ENCODE measurements around the gene AGK. TPM values are rescaled to one million over a fixed set of nuclear protein-coding genes. Genes with fewer than 3 reads are reported as not detected.
A peak's percentile ranks its signal among the peaks of the same experiment; 100 is the strongest.

The AGK gene
- total RNA-seq, 1 donor from 2014 or later: 19.8 TPM

DNA sequence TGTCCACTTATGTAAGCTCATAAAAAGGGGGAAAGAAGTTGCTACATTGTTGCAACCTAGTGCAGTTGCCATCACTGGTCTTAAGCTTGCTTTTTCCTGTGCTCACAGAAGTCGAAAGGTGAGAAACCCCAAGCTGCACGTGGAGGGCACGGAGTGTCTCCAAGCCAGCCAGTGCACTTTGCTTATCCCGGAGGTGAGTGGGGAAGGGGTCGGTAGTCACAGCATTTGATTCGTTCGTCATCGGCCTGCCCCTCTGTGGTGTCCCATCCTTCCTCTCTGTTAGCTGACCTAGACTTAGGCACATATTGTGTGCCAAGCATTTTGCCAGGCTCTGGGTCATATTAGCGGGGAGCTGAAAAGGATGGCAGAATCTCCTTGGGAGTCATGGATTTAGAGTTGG lies 100.2 kb downstream of the AGK start:
- intact Hi-C loops (cut with DNase I): no loop called here
- ATAC-seq: no peak
- no peak for DNase-seq

DNA sequence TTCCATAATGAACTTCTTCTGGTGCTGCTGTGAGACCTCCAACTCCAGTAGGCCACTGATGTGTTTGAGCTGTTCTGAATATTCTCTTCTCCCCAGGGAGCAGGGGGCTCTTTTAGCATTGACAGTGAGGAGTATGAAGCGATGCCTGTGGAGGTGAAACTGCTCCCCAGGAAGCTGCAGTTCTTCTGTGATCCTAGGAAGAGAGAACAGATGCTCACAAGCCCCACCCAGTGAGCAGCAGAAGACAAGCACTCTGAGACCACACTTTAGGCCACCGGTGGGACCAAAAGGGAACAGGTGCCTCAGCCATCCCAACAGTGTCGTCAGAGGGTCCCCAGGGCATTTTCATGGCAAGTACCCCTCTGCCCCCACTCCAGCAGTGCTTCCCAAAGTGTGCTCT lies 101.5 kb downstream of the AGK start:
- Histone ChIP-seq H3K27ac (no peak overlapping the region), H3K27me3 (ENCODE audit: low read depth) (no peaks in the 10 kb centered on the region), H3K4me3 (no peak overlapping the region), H3K9me3 (no peaks in the 10 kb centered on the region), H3K36me3 (peaks cover 37% of the 10 kb centered on the region), H3K4me1 (peaks cover 5% of the 10 kb centered on the region)
- ATAC-seq (no peak), DNase-seq (no peak)
- TF ChIP-seq, protein P1, sequence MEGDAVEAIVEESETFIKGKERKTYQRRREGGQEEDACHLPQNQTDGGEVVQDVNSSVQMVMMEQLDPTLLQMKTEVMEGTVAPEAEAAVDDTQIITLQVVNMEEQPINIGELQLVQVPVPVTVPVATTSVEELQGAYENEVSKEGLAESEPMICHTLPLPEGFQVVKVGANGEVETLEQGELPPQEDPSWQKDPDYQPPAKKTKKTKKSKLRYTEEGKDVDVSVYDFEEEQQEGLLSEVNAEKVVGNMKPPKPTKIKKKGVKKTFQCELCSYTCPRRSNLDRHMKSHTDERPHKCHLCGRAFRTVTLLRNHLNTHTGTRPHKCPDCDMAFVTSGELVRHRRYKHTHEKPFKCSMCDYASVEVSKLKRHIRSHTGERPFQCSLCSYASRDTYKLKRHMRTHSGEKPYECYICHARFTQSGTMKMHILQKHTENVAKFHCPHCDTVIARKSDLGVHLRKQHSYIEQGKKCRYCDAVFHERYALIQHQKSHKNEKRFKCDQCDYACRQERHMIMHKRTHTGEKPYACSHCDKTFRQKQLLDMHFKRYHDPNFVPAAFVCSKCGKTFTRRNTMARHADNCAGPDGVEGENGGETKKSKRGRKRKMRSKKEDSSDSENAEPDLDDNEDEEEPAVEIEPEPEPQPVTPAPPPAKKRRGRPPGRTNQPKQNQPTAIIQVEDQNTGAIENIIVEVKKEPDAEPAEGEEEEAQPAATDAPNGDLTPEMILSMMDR (IDR thresholded peaks at IDR 0.05): no peak
- intact Hi-C loops (cut with DNase I): no loop called here

More for the DNA sequence above, 100.2 kb downstream of the AGK start:
- Histone ChIP-seq H3K27ac (no peak overlapping the region), H3K4me3 (no peak overlapping the region), H3K4me1 (peaks cover 5% of the 10 kb centered on the region), H3K27me3 (ENCODE audit: low read depth) (no peaks in the 10 kb centered on the region), H3K36me3 (peaks cover 35% of the 10 kb centered on the region), H3K9me3 (no peaks in the 10 kb centered on the region)
- TF ChIP-seq, protein P1 (IDR thresholded peaks at IDR 0.05): no peak

DNA sequence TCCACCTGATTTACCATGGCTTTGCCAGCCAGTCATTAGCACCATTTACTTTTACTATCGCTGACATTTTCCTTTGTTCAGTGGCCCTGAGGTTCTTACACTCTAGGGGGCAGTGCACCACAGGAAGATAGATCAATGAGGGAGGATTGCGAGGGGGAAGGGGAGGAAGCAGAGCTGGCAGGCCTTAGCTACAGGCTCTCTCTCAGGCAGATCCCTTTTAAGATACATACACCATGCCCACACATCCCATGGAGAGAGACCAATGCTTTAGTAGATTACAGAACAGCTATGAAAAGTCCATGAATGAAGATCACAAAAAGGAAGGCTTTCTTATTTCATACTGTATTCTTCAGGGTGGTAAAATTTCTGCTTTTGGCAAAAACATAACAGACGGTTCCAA lies 103.3 kb downstream of the AGK start:
- peak; percentile 78 to 89 for ATAC-seq
- TF ChIP-seq, protein P1 (IDR thresholded peaks at IDR 0.05): peak; percentile 68
- intact Hi-C loops (cut with DNase I): no loop called here
- Histone ChIP-seq H3K4me3 (no peak overlapping the region), H3K9me3 (no peaks in the 10 kb centered on the region), H3K36me3 (peaks cover 52% of the 10 kb centered on the region), H3K27ac (no peak overlapping the region), H3K4me1 (peaks cover 5% of the 10 kb centered on the region), H3K27me3 (ENCODE audit: low read depth) (no peaks in the 10 kb centered on the region)
- no peak for DNase-seq

DNA sequence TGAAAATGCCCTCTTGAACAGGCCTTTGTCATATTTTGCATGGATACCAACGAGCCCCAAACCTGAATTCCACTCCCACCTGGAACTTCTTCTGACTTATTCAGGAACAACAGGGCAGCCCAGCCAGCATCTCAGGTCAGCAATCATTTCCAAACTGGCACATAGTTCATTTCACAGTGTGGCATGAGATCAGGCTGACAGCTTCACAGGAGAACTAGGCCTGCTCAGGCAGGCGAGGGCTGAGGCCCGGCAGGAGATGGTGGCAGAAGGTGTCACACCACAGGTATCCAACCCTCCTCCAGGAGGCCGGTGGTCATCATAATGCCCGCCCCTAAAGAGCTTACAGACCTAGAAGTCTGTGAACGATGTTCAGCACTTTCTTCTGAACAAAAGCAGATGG lies 108.3 kb downstream of the AGK start:
- H3K4me1 ChIP-seq: peaks cover 14% of the 10 kb centered on the region
- ATAC-seq (no peak), DNase-seq (no peak)
- no peak overlapping the region for H3K4me3 ChIP-seq
- TF ChIP-seq, protein P1 (IDR thresholded peaks at IDR 0.05): no peak
- intact Hi-C loops (cut with DNase I): no loop called here
- no peak overlapping the region for H3K27ac ChIP-seq
- peaks cover 79% of the 10 kb centered on the region for H3K36me3 ChIP-seq
- H3K27me3 ChIP-seq (ENCODE audit: low read depth): no peaks in the 10 kb centered on the region
- no peaks in the 10 kb centered on the region for H3K9me3 ChIP-seq

DNA sequence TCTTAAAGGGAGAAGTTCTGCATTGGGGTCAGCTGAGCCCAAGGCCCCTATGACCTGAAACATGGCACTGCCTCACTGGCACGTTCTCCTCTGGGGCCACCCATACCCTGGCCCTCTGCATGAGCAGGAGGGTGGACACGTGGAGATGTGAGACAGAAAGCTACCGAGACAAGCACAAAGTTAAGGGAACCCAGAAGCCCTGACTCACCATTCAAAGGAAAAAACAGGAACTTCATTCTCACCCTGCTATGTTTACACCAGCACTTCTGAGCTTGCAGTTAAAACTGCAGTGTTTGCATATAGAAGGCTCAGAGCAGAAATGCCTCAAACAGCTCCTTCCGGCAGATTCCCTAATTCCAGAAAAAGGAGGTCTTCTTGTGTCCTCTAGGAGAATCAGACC lies 109.0 kb downstream of the AGK start:
- ATAC-seq (peak; percentile 70 to 79), DNase-seq (no peak)
- H3K27me3 ChIP-seq (ENCODE audit: low read depth): no peaks in the 10 kb centered on the region
- no peak overlapping the region for H3K27ac ChIP-seq
- H3K36me3 ChIP-seq: peaks cover 80% of the 10 kb centered on the region
- TF ChIP-seq, protein P1 (IDR thresholded peaks at IDR 0.05): no peak
- no peak overlapping the region for H3K4me3 ChIP-seq
- intact Hi-C loops (cut with DNase I): no loop called here
- peaks cover 14% of the 10 kb centered on the region for H3K4me1 ChIP-seq
- no peaks in the 10 kb centered on the region for H3K9me3 ChIP-seq
